CD4-positive, alpha-beta T cell treated with Interferon alpha-2 for 1 hour (primary cell): ENCODE data around the gene PROB1.
A peak's percentile ranks its signal among the peaks of the same experiment; 100 is the strongest.
"Not testable (repeated sequence)": the region's sequence is repeated elsewhere in the genome, so short reads cannot be mapped to it uniquely, and the experiment has no call there.

Experiments
- DNase-seq, 2 donors: peaks; one replicate each; pipeline ENCODE4 v3.0.0-alpha.2; 2020 to 2022

Gene PROB1

GRCh38 chr5:139410993-139411828, 16.3 kb upstream of the PROB1 start:
- DNase-seq = no peak

DNA sequence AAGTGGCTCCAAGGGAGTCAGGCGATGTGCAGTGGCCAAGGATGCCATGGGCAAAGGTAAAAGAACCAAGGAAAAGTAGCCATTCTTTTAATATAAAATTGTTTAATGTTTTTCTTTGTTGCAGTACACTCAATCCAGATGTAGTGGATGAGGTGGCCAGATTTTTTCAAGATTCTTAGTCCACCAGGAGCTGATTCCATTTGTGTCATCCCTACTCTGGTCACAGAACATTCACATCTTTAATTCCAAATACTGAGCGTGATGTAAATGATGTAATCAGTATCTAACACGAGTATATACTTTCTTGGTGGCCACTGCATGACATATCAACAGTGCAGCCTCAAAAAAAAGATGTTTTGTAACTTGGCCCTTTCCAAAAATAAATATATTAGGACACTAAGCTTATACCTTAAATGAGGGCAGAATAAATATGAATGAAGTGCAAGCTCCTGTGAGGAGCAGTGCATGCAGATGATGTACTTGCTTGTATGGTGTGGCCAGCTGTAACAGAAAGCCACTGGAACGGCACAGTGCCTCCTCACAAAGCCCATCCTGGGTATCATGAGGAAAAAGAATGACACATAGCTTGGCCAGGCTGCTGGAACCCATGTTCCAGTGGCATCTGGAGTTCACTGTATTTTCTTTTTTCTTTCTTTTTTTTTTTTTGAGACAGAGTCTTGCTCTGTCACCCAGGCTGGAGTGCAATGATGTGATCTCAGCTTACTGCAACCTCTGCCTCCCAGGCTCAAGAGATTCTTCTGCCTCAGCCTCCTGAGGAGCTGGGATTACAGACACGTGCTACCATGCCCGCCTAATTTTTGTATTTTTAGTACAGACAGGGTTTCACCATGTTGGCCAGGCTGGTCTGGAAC, 15.5 kb upstream of the PROB1 start:
- no peak for DNase-seq

- not testable (repeated sequence) for DNase-seq
These were observed 14.2 kb upstream of the PROB1 start for GRCh38 chr5:139409116-139409515.

DNA sequence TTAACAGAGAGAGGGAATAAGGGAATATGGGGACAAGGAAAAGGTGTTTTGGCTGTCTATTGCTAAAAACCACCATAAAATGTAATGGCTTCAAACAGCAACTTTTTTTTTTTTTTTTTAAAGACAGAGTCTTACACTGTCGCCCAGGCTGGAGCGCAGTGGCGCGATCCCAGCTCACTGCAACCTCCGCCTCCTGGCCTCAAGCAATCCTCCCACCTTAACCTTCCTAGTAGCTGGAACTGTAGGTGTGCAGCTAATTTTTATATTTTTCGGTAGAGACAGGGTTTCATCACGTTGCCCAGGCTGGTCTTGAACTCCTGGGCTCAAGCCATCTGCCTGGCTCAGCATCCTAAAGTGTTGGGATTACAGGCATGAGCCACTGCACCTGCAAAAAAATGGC, 13.3 kb upstream of the PROB1 start:
- no peak for DNase-seq

DNA sequence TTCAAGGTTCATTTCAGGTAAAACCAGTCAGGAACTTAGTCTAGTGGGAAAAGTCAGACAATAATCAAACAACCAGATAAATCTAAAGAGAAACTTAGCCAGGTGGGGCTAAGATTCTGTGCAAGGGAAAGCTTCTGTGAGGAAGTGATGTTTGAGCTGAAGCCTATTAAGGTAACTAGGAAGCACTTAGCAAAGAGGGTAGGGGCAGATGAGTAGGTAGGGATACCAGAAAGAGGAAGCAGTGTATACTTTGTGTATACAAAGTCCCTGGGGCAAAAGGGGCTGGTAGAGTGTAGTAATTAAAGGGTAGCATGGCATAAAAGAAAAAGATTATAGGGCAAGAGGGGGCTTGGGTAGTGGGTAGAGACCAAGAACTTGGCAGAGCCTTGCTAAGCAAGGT, 12.6 kb upstream of the PROB1 start:
- DNase-seq = no peak

GRCh38 chr5:139406963-139407362, 12.1 kb upstream of the PROB1 start:
- no peak for DNase-seq

DNA sequence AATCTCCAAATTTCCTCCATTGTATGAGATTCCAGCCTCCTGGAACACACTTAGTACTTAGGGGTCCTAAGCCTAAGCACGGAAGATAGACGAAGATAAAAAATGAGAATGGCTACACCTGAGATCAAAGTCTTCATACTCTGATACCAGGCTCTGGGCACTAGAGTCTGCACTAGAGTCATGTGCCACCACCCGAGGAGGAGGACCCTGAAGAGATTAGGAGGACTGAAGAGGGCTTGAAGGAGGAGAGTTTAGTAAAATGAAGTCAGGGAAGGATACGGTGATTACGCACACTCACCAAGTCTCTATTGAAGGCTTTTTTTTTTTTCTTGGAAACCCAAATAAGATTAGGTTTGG, 9.6 kb upstream of the PROB1 start:
- no peak for DNase-seq

- DNase-seq = peak; percentile 98
These were observed 9.0 kb upstream of the PROB1 start, which contains the start of gene SPATA24 for GRCh38 chr5:139403787-139404483. Gene SPATA24 (minus strand): TSS chr5:139404089. CDS start chr5:139404060, 29 bp downstream.

DNA sequence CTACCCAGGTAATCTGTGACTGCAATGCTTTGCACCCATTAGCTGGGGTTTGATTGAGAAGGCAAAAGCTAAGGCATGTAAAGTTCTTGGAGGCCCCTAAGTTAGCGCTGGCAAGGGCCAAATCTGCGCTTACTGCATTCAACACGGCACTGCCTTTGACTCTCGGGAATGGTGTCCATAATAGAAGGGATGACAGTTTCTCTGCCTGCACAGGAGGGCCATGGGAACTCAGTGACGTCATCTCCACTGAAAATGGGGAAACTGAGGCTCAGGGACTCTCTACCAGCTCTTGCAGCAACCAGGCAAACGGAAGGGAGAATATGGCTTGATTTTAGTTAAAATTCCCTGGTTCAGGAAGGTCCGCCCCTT, 8.5 kb upstream of the PROB1 start:
- DNase-seq = no peak

- no peak for DNase-seq
These were observed 7.8 kb upstream of the PROB1 start for GRCh38 chr5:139402561-139403158.

GRCh38 chr5:139401546-139401945, 6.6 kb upstream of the PROB1 start:
- DNase-seq = no peak

- DNase-seq = no peak
These were observed 4.7 kb upstream of the PROB1 start for GRCh38 chr5:139399501-139400121.

DNA sequence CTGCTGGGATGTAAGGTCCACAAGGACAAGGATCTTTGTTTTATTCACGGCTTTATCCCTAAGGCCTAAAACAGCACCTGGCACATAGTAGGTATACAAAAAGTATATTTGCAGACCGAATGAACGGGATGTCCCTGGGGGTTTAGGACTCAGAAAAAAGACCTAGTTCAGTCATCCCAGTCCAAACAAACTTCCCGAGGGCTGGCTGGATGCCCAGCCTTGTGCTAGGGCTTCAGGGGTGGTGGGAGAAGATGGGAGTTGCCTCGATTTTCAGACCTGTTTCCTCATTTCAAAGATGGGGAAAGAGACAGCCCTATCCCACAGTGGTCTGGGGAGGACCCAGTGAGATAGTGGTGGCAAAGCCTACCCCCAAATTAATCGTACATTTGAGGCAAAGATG, 3.0 kb upstream of the PROB1 start:
- no peak for DNase-seq

- no peak for DNase-seq
These were observed 1.8 kb upstream of the PROB1 start for GRCh38 chr5:139396691-139397090.

DNA sequence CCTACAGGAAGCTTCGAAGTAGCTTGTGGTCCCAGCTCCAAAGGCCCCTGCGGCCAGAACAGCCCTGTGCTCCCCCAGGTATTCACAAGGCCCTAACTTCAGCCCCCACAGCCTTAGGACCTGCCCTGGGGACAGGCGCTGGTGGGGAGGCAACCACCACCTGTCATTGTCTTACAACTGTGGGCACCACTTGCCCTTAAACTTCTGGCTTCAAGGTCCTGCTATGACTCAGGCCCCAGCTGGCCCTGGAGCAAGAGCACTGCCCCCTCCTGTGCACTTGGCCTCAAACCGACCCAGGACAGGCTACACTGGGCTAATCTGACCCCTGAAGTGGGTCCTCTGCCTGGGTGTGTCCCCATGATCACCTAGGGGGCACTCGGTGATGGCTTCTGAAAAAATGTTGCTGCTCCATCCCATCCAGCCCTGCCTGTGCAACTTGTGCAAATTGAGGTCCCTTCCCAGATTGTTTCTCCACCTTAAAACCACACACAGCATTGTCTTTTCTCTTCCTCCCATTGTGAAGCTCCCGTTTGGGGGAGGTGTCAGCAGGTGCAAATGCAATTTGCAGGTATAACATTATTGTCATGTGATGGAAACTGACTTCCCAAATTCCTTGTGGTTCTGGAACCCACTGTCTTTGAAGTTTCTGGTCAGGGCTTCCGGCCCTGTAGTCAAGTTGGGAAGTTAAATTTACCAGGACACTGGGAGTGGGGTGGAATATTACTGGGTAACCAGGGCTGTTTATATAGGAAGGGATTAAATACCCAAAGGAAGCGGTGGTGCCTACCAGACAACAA, 1.1 kb upstream of the PROB1 start:
- DNase-seq = no peak

GRCh38 chr5:139394123-139394653, 716 bp downstream of the PROB1 start:
- peak; percentile 50 to 71 for DNase-seq

- DNase-seq = no peak
These were observed 1.3 kb downstream of the PROB1 start for GRCh38 chr5:139393497-139394122.

DNA sequence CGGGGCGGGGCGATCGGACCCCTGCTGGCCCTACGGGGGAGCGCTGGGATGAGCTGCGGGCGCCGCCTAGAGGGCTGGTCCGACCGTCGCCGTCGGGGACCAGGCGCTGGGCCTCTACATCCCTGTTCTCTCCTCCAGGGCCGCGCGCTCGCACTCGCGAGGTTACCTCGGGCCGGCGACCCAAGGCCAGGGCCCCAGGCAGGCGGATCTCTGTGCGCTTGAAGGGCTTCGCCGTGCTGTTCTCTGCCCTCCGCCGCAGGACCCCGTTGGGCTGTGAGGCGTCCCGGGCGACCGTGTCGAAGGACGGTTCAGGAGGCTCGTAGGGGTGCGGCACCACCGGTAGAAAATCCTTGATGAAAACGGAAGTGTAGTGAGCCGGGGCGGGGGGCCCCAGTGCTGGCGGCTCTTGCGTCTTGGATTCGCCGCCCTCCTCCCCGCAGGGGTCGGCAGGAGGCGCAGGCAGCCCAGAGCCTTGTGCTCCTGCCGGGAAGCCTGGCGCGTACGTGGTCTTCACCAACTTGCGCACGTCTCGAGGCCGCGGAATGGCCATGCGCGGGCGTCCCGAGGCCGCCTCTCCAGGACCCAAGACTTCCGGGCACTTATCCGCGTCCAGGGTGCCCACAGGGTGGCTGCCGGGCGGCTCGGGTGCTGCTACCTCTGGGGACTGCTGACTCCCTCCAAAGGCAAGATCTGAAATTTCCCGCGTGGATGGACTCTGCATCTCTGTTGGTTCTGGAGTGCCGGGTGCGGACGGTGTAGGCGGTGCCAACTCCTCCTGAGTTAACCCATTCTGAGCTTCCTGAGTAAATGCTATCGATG, 2.0 kb downstream of the PROB1 start:
- DNase-seq = peak; percentile 80 to 84

DNA sequence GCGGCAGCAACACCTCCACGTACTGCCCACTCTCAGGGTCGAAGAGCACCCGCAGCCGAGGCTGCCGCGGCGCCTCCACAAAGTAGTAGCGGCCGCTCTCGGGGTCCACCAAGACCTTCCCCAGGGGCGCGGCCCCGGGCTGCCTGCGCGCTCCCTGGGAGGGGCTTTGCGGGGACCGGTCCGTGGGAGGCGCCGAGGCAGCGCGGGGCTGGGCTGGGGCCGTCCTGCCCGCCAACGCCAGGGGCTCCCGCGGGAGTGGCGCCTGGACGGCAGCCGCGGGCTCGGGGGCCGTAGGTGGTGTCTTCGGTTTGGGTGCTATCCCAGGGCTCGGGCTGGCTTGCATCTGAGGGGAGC, 2.6 kb downstream of the PROB1 start:
- DNase-seq = no peak
